Left lung (tissue), 10 donors: ENCODE results near the gene RAPGEF1. TPM values are rescaled to one million over a fixed set of nuclear protein-coding genes. Genes with fewer than 3 reads are reported as not detected.
A peak's percentile ranks its signal among the peaks of the same experiment; 100 is the strongest.

Experiments used
- ATAC-seq: fragments of 200-7000 bp; cut with Tn5 transposase; one replicate; pipeline ENCODE4 v1.9.1; 2020; ENCODE audit warnings: moderate library complexity
- DNase-seq, 4 donors: peaks; one replicate each; pipeline ENCODE4 v3.0.0-alpha.2; 2013 to 2020
- H3K27ac ChIP-seq, 2 donors: fragments of 200-600 bp; sonication (generic) in 1 of 2; one replicate each; pipeline versions ENCODE4 v1.5.0 to v1.8.0; 2020 to 2021
- H3K27me3 ChIP-seq, 2 donors: fragments of 200-600 bp; sonication (generic) in 1 of 2; one replicate each; pipeline versions ENCODE4 v1.5.0 to v1.8.0; 2020 to 2021
- H3K36me3 ChIP-seq, 2 donors: fragments of 200-600 bp; sonication (generic) in 1 of 2; one replicate each; pipeline versions ENCODE4 v1.5.0 to v1.8.0; 2020 to 2021
- H3K4me1 ChIP-seq, 2 donors: fragments of 200-600 bp; one replicate each; pipeline ENCODE4 v1.8.0; 2021
- H3K4me3 ChIP-seq, 2 donors: fragments of 200-600 bp; sonication (generic) in 1 of 2; one replicate each; pipeline versions ENCODE4 v1.5.0 to v1.8.0; 2020 to 2021; ENCODE audit warnings: mild to moderate bottlenecking in 1 of 2
- H3K9me3 ChIP-seq, 2 donors: fragments of 200-600 bp; sonication (generic) in 1 of 2; one replicate each; pipeline versions ENCODE4 v1.5.0 to v1.8.0; 2020 to 2021
- CTCF ChIP-seq, 2 donors: fragments of 200-600 bp; sonication (generic) in 1 of 2; IDR thresholded peaks; one replicate each; pipeline versions ENCODE4 v1.5.0 to v1.8.0; 2021; ENCODE audit warnings: antibody characterized with exemption in 2 of 2
- intact Hi-C, 2 donors: fragments of 100-400 bp; cut with DNase I; formaldehyde crosslinking; loops; one replicate each; pipeline versions ENCODE4 v1.11.2 to v1.14.2; 2022
- polyA plus RNA-seq, 6 donors: library from polyadenylated mRNA; unstranded; fragments of 120-200 nt; gene quantifications; one replicate each; pipeline ENCODE4 v1.2.1, GENCODE V29; 2013; ENCODE audit not compliant: insufficient read length in 6 of 6
- total RNA-seq, 2 donors: library from RNA; stranded (reverse); fragmentation: NEBNext Ultra II Directional; extraction: Animal tissue kit (Norgen Biotek cat#: 25700); gene quantifications; one replicate each; pipeline ENCODE4 v1.2.1, GENCODE V29; 2021
- donor health status: DM: no; HTN: yes; CAD: no.
- donor health status: DM: no; HTN: no; CAD: no.

The RAPGEF1 gene
- total and polyA plus RNA-seq, 8 donors, result 37.5 to 112 (median 45.6) TPM

GRCh38 chr9:131594906-131595665 lies 144.8 kb downstream of the RAPGEF1 start:
- H3K36me3 ChIP-seq, result peaks cover 0 to 89% of the 10 kb centered on the region in 2 donors
- H3K27ac ChIP-seq, result peak overlapping the region in 1 of 2 donors; percentile 23

DNA sequence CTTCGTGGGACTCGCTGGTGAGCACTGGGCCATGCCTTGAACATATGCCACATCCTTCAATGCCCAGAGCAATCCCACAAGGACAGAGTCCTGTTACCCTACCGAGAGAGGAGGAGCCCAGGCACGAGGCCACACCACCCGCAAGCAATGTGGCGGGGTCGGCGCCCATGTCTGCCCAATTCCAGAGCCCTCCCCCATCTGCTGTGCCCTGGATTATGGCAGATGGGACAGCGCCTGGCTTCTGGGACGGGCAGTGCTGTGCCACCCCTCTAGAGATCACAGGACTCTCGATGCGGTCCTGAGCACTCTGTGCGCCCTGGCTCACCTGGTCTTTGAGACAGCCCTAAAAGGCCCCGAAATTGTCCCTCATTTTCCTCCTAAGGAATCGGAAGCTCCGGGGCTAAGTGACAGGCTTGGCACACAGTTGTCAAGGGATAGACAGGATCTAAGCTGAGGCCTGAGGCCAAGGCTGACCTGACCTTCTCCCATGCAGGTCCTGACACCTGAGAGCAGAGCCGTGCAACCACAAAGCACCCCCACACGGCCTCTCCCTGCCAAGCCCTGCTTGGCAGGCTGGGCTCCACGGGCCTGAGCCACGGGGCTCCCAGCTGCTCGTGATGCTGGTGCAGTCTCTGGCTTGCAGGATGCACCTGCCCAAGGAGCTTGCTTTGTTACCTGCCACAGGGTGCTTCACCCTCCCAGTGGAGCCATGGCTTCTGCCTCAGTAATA lies 145.8 kb downstream of the RAPGEF1 start:
- no peaks in the 10 kb centered on the region for H3K27me3 ChIP-seq
- peaks cover 0 to 80% of the 10 kb centered on the region in 2 donors for H3K4me1 ChIP-seq
- no peak overlapping the region for H3K4me3 ChIP-seq
- no peak overlapping the region for H3K27ac ChIP-seq
- TF ChIP-seq CTCF (IDR thresholded peaks at IDR 0.05), result no peak
- H3K9me3 ChIP-seq, result no peaks in the 10 kb centered on the region
- peaks cover 0 to 89% of the 10 kb centered on the region in 2 donors for H3K36me3 ChIP-seq
- ATAC-seq (no peak), DNase-seq (peak in 1 of 4 donors; percentile 68)
- intact Hi-C loops, result loop anchor here in 1 of 2 donors (10.0 kb wide), 1 partner anchor 151 kb away; the partner anchor contains the start of gene RAPGEF1

More at GRCh38 chr9:131594906-131595665, 144.8 kb downstream of the RAPGEF1 start:
- no peak for TF ChIP-seq CTCF (IDR thresholded peaks at IDR 0.05)
- intact Hi-C loops, result loop anchor here in 1 of 2 donors (10.0 kb wide), 1 partner anchor 150 kb away; the partner anchor contains the start of gene RAPGEF1
- DNase-seq (peak in 1 of 4 donors; percentile 50), ATAC-seq (no peak)
- H3K27me3 ChIP-seq, result no peaks in the 10 kb centered on the region
- peaks cover 0 to 80% of the 10 kb centered on the region in 2 donors for H3K4me1 ChIP-seq
- H3K9me3 ChIP-seq, result no peaks in the 10 kb centered on the region
- H3K4me3 ChIP-seq, result no peak overlapping the region

- Histone ChIP-seq H3K36me3 (peaks cover 0 to 93% of the 10 kb centered on the region in 2 donors), H3K27me3 (no peaks in the 10 kb centered on the region), H3K27ac (no peak overlapping the region), H3K4me3 (no peak overlapping the region), H3K9me3 (no peaks in the 10 kb centered on the region), H3K4me1 (peaks cover 0 to 73% of the 10 kb centered on the region in 2 donors)
- no peak for ATAC-seq
- peak in 1 of 4 donors; percentile 51 for DNase-seq
- TF ChIP-seq CTCF (IDR thresholded peaks at IDR 0.05), result no peak
- intact Hi-C loops, result loop anchor here in 1 of 2 donors (10.0 kb wide), 1 partner anchor 152 kb away; the partner anchor contains the start of gene RAPGEF1
These were observed 146.6 kb downstream of the RAPGEF1 start for GRCh38 chr9:131593091-131593820.

GRCh38 chr9:131591845-131592208 lies 148.0 kb downstream of the RAPGEF1 start:
- Histone ChIP-seq H3K4me3 (no peak overlapping the region), H3K27ac (no peak overlapping the region), H3K4me1 (peaks cover 0 to 59% of the 10 kb centered on the region in 2 donors), H3K36me3 (peaks cover 0 to 90% of the 10 kb centered on the region in 2 donors), H3K27me3 (no peaks in the 10 kb centered on the region), H3K9me3 (no peaks in the 10 kb centered on the region)
- ATAC-seq (no peak), DNase-seq (peak in 1 of 4 donors; percentile 20)
- TF ChIP-seq CTCF (IDR thresholded peaks at IDR 0.05), result no peak
- intact Hi-C loops, result loop anchor here (2.0 to 10.0 kb wide), 2 partner anchors 149 to 153 kb away; partner anchors contain the start of gene RAPGEF1 (in 2 of the 2)
